NCI-H524 treated with DMSO at 0.1 percent for 48 hours (cell line): ENCODE measurements around the gene LCN15.
"Not testable (repeated sequence)": the region's sequence is repeated elsewhere in the genome, so short reads cannot be mapped to it uniquely, and the experiment has no call there.

Source experiments
- DNase-seq: peaks from one replicate; lab custom pipeline; 2025; lab: John Stamatoyannopoulos, UW

Gene LCN15

DNA sequence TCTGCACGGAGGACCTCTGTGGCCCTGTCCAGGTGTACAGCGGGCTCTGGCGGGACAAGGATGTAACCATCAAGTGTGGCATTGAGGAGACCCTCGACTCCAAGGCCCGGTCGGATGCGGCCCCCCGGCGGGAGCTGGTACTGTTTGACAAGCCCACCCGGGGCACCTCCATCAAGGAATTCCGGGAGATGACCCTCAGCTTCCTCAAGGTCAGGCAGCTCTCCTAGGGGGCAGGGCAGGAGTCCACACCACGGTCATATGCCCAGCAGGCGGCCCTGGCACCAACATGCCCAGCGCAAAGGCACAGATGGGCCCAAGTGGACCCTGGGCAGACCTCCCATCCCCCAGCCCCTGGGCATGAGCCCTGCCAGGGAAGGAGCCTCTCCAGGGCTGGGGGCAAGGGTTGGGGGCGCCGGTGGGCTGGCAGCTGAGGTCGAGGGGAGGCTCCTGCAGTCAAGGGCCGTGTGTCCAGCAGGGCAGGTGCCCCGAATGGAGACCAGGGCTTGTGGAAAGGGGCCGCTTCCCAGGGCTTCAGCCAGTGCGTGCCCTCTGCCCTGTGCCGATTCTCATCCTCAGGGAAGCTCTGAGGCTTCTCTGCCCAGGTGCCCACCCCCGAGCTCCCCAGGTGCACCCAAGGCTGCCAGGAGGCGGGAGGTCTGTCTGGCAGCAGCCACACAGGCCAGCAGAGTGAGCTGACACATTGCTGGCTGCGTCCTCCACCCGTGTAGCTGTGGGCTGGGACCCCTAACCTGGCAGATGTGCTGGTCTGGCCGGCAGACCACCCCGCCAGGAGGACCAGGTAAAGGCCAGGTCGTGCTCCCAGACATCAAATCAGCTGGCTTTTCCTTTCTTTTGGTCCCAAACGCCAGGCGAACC, 42.0 kb downstream of the LCN15 start:
- DNase-seq = no peak

DNA sequence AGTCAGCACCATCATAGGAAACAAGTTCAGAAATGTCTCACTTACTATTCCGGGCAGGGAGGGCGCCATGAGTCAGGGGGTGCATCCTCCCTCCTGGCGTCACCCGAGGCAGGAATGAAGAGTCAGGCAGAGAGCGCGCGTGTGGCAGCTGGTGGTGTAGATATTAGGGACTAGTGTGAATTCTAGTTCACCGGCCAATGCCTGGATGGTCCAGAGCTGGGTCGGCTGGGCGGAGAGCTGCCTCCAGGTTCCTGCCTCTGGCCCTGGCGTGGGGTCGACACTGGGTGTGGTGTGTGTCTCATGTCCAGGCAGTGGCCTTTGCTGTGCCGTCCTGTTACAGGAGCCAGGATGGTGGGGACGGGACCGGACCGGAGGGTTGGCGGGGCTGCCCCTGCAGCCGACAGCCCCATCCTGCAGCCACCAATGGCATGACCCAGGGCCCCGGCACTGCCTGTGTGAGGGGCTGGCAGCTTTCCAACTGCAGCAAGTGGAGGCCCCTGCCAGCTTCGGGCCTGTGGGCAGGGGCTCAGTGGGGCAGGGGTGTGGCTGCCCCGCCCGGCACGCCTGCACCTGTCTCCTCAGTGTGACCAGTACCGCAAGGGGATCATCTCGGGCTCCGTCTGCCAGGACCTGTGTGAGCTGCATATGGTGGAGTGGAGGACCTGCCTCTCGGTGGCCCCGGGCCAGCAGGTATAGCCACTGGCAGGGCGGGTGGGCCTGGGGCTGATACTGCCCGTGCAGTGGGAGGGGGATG, 42.8 kb downstream of the LCN15 start:
- no peak for DNase-seq

- no peak for DNase-seq
Measured at GRCh38 chr9:136720898-136721338, 43.4 kb downstream of the LCN15 start.

- DNase-seq = no peak
Measured at GRCh38 chr9:136720251-136720897, 43.9 kb downstream of the LCN15 start.

GRCh38 chr9:136719195-136719880, 45.0 kb downstream of the LCN15 start:
- DNase-seq = no peak

GRCh38 chr9:136718345-136719194, 45.7 kb downstream of the LCN15 start:
- DNase-seq = no peak

- no peak for DNase-seq
Measured at GRCh38 chr9:136717399-136717798, 46.9 kb downstream of the LCN15 start.

DNA sequence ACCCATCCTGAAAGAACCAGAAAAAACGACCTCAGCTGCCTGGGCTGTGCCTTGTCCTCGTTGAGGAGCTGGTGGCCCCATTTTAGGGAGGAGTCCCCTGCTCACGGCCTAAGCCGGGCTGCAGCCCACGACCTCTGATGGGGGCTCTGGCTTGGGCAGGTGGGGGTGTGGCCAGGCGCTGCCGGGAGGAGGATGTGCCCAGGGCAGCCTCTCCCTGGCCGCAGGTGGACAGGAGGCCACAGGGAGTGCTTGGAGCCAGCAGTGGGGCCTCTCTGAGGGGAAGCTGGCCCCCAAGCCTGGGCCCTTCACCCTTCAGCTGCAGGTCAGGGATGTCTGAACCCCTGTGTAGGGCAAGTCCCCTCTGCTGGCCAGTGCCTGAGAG, 49.4 kb downstream of the LCN15 start:
- no peak for DNase-seq

- no peak for DNase-seq
Measured at GRCh38 chr9:136714096-136714892, 50.0 kb downstream of the LCN15 start.

DNA sequence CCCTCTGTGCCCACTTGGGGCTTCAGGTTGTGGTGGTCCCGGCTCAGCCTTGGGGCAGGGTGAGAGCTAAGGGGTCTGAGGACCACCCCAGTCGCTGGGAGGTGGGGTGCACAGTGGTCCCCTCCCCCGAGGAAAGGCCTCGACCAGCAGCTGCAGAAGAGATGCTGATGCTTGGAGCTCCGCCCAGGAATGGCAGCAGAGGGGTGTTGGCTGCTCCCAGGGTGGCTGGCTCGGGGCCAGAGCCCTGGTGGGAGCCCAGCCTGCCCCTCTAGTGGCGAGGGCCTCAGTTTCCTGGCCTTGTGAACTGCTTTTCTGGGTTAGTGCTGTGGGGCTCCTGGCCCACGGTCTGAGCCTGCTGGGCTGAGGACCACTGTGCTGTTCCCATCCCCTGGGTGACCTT, 50.8 kb downstream of the LCN15 start:
- DNase-seq = no peak

GRCh38 chr9:136712690-136713544, 51.4 kb downstream of the LCN15 start:
- no peak for DNase-seq

DNA sequence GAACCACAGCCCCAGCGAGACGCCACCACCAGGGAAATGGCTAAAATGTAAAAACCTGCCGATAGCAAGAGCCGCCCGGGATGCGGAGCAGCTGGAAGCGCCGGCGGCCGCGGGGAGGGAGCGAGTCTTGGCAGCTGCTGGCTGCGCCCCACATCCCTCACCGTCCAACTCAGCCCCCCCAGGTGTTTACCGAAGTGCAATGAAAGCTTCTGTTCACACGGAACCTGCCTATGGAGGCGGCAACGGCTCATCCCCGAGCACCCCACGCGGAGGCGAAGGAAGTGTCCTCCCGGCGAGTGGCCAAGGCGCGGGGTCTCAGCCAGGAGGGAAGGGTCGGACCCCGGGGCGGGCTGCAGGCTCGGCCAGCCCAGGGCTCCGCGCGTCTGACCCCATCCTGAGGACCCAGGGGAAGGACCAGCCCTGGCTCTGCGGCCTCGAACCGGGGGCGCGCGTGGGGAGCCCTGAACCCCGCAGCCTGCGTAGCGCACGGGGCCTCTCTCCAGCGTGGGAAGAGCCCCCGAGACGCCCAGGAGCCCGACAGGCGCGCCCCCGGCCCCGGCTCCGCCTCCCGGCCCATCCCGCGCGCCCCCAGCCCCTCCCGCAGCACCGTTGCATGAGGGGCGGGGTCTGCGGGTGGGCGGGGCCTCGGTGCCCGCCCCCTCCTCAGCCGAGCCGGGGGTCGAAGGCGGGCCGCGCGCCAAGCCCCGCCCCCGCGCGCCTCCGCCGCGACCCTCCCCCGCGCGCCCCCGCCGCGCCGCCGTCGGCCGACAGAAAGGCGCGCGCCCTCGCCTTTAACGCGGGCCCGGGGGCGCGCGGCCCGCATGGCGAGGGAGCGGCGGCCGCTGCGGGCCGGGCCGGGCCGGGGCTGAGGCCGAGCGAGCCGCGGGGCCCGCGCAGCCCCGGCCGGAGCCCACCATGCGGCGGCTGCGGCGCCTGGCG, 52.3 kb downstream of the LCN15 start, which contains the start of gene DIPK1B:
Gene DIPK1B (plus strand): TSS at position 822 of the 939 bp plus-strand sequence. CDS start 94 bp downstream, at position 916.
- DNase-seq = peak; percentile 18

DNA sequence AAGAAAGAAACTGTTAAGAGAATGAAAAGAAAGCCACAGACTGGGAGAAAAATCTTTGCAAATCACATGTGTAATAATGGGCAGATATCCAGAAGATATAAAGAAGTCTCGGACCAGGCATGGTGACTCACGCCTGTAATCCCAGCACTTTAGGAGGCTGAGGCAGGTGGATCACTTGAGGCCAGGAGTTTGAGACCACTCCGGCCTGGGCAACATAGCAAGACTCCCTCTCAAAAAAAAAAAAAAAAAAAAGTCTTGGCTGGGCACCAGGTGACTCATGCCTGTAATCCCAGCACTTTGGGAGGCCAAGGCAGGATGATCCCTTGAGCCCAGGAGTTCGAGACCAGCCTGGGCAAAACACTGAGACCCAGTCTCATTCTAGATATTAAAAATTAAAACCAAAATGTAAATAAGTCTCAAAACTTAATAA, 53.1 kb downstream of the LCN15 start:
- not testable (repeated sequence) for DNase-seq

GRCh38 chr9:136710543-136710942, 53.8 kb downstream of the LCN15 start:
- DNase-seq = no peak
